Keratinocyte (primary cell): ENCODE measurements around the gene FGF22. TPM values are rescaled to one million over a fixed set of nuclear protein-coding genes. Genes with fewer than 3 reads are reported as not detected.

Source experiments
- DNase-seq: peaks from one replicate; pipeline ENCODE4 v3.0.0-alpha.2; 2011; ENCODE audit warnings: low read depth, missing footprints, low spot score
- FAIRE-seq: peaks from 2 replicates; lab custom pipeline; 2011; peaks lifted over from hg19 to GRCh38; lab: Jason Lieb, UNC
- H2AFZ ChIP-seq: 2 replicates; pipeline ENCODE4 v1.6.0; 2012; ENCODE audit warnings: low read length, control low read depth, inconsistent platforms; ENCODE audit not compliant: control insufficient read depth
- H3K27ac ChIP-seq: 2 replicates; pipeline ENCODE4 v1.5.1; 2011; ENCODE audit warnings: low read length; ENCODE audit not compliant: control insufficient read depth, insufficient read depth
- H3K27me3 ChIP-seq: 3 replicates; pipeline ENCODE4 v1.6.0; 2011; ENCODE audit warnings: low read length; ENCODE audit not compliant: control insufficient read depth, insufficient read depth; ENCODE audit errors: extremely low read depth
- H3K36me3 ChIP-seq, 2 experiments: 2 replicates in 1 of 2; 3 replicates in 1 of 2; pipeline ENCODE4 v1.5.1; 2011; ENCODE audit warnings: low read length in 2 of 2, mild to moderate bottlenecking in 1 of 2; ENCODE audit not compliant: control insufficient read depth in 2 of 2, insufficient read depth in 2 of 2; ENCODE audit errors: extremely low read depth in 1 of 2
- H3K4me1 ChIP-seq: 3 replicates; pipeline ENCODE4 v1.5.1; 2011; ENCODE audit warnings: low read length; ENCODE audit not compliant: control insufficient read depth, insufficient read depth; ENCODE audit errors: extremely low read depth
- H3K4me2 ChIP-seq: 3 replicates; pipeline ENCODE4 v1.6.0; 2011; ENCODE audit warnings: low read depth, low read length; ENCODE audit not compliant: control insufficient read depth, insufficient read depth; ENCODE audit errors: extremely low read depth
- H3K4me3 ChIP-seq, 3 experiments: fragments of 200-600 bp in 1 of 3; sonication (generic) in 1 of 3; 2 replicates in 2 of 3; 3 replicates in 1 of 3; pipeline ENCODE4 v1.5.1; 2011 to 2016; ENCODE audit warnings: low read length in 3 of 3, mild to moderate bottlenecking in 3 of 3, control low read depth in 2 of 3, inconsistent platforms in 1 of 3, low read depth in 1 of 3, mixed read lengths in 1 of 3, mixed run types in 1 of 3, moderate library complexity in 1 of 3; ENCODE audit not compliant: control insufficient read depth in 2 of 3, insufficient read depth in 2 of 3; ENCODE audit errors: extremely low read depth in 1 of 3
- H3K79me2 ChIP-seq: 2 replicates; pipeline ENCODE4 v1.6.0; 2012; ENCODE audit warnings: low read length; ENCODE audit not compliant: control insufficient read depth, insufficient read depth
- H3K9ac ChIP-seq: 3 replicates; pipeline ENCODE4 v1.6.0; 2011; ENCODE audit warnings: low read length; ENCODE audit not compliant: control insufficient read depth, insufficient read depth; ENCODE audit errors: extremely low read depth
- H3K9me1 ChIP-seq: 3 replicates; pipeline ENCODE4 v1.6.0; 2011; ENCODE audit warnings: low read length; ENCODE audit not compliant: control insufficient read depth, insufficient read depth; ENCODE audit errors: extremely low read depth
- H3K9me3 ChIP-seq: 2 replicates; pipeline ENCODE4 v1.5.1; 2012; ENCODE audit warnings: low read depth, low read length; ENCODE audit not compliant: control insufficient read depth
- H4K20me1 ChIP-seq: 3 replicates; pipeline ENCODE4 v1.6.0; 2011; ENCODE audit warnings: low read length; ENCODE audit not compliant: control insufficient read depth, insufficient read depth; ENCODE audit errors: extremely low read depth
- CTCF ChIP-seq, 3 experiments: IDR thresholded peaks in 1 of 3; conservative IDR thresholded peaks in 1 of 3; optimal IDR thresholded peaks in 1 of 3; 2 replicates in 2 of 3; 3 replicates in 1 of 3; pipeline versions ENCODE3 to v1.5.1; 2011; ENCODE audit warnings: low read length in 3 of 3, mild to moderate bottlenecking in 3 of 3, moderate library complexity in 2 of 3, control low read depth in 1 of 3, inconsistent platforms in 1 of 3; ENCODE audit not compliant: insufficient read depth in 2 of 3; ENCODE audit errors: extremely low read depth in 1 of 3
- EZH2 ChIP-seq: IDR thresholded peaks from one replicate; pipeline ENCODE4 v1.6.1; 2012; ENCODE audit warnings: inconsistent platforms, mild to moderate bottlenecking, low read length, moderate library complexity
- dilution Hi-C: fragments of 300-500 bp; cut with MboI; formaldehyde crosslinking; loops from one replicate; pipeline ENCODE4 v1.7.0; 2020; ENCODE audit warnings: low sequenced_read_pairs; ENCODE audit not compliant: extremely low pct_ligation_motif_present
- polyA plus RNA-seq, 5 experiments: library from polyadenylated mRNA; depleted of rRNA in 3 of 5; stranded (reverse) in 3 of 5; stranded (forward) in 1 of 5; unstranded in 1 of 5; fragments of >200 nt; gene quantifications; 1 replicate in 1 of 5; 2 replicates in 3 of 5; 3 replicates in 1 of 5; pipeline versions ENCODE4 v1.2.1 to v1.2.3, GENCODE V29; 2011 to 2012; ENCODE audit warnings: missing spikeins in 2 of 5, low read depth in 1 of 5, low replicate concordance in 1 of 5

Gene FGF22
- polyA plus RNA-seq, 1 donor (not counting 4 experiments of a cell fraction or from before 2014, with no cell fraction given), result not detected

- Histone ChIP-seq H3K4me2 (no peak overlapping the region), H3K4me3 (no peak overlapping the region), H2AFZ (no peak overlapping the region), H3K9me3 (no peaks in the 10 kb centered on the region), H3K36me3 (peaks cover 10 to 22% of the 10 kb centered on the region in 2 experiments), H3K9ac (no peak overlapping the region), H3K27me3 (no peaks in the 10 kb centered on the region), H3K79me2 (no peaks in the 10 kb centered on the region), H3K9me1 (no peaks in the 10 kb centered on the region), H3K27ac (no peak overlapping the region), H4K20me1 (no peaks in the 10 kb centered on the region), H3K4me1 (peaks cover under 1% of the 10 kb centered on the region)
- FAIRE-seq (no peak), DNase-seq (no peak)
- TF ChIP-seq CTCF (optimal IDR thresholded peaks at IDR 0.05 in 1 of 3, IDR thresholded peaks at IDR 0.05 in 1 of 3, conservative IDR thresholded peaks at IDR 0.05 in 1 of 3; ENCODE audit: extremely low read depth in 1 of 3, insufficient read depth in 2 of 3, low read length in 3 of 3), result no peak
- no peak for TF ChIP-seq EZH2
- dilution Hi-C loops, result no loop called here
These were observed 17.9 kb upstream of the FGF22 start for GRCh38 chr19:621819-622218.

GRCh38 chr19:622666-623065 is 17.0 kb upstream of the FGF22 start:
- no peak overlapping the region for H3K9ac ChIP-seq
- FAIRE-seq, result no peak
- peaks cover 9% of the 10 kb centered on the region for H3K4me1 ChIP-seq
- peaks cover 10 to 17% of the 10 kb centered on the region in 2 experiments for H3K36me3 ChIP-seq
- no peak overlapping the region for H3K4me3 ChIP-seq
- H3K27ac ChIP-seq, result no peak overlapping the region
- no peak overlapping the region for H3K4me2 ChIP-seq
- DNase-seq, result no peak
- dilution Hi-C loops, result no loop called here
- no peaks in the 10 kb centered on the region for H3K9me3 ChIP-seq
- TF ChIP-seq CTCF (optimal IDR thresholded peaks at IDR 0.05 in 1 of 3, IDR thresholded peaks at IDR 0.05 in 1 of 3, conservative IDR thresholded peaks at IDR 0.05 in 1 of 3; ENCODE audit: extremely low read depth in 1 of 3, insufficient read depth in 2 of 3, low read length in 3 of 3) (no peak), EZH2 (no peak)
- H3K27me3 ChIP-seq, result no peaks in the 10 kb centered on the region
- H4K20me1 ChIP-seq, result no peaks in the 10 kb centered on the region
- H3K9me1 ChIP-seq, result no peaks in the 10 kb centered on the region
- no peak overlapping the region for H2AFZ ChIP-seq
- no peaks in the 10 kb centered on the region for H3K79me2 ChIP-seq
